Measurements from ENCODE around the gene GAK. TPM values are rescaled to one million over a fixed set of nuclear protein-coding genes. Genes with fewer than 3 reads are reported as not detected.

GAK gene
- polyA plus RNA-seq, 1 donor, result 96.1 TPM

GRCh38 chr4:858041-858481, 74.1 kb downstream of the GAK start:
- no peaks in the 10 kb centered on the region for H3K4me1 ChIP-seq (ENCODE audit: control insufficient read depth, insufficient read depth, low read length)
- peaks cover 59% of the 10 kb centered on the region for H3K36me3 ChIP-seq (ENCODE audit: control insufficient read depth, insufficient read depth, low read length)
- H3K9me3 ChIP-seq (ENCODE audit: control insufficient read depth, low read depth, low read length), result no peaks in the 10 kb centered on the region
- no peaks in the 10 kb centered on the region for H3K27me3 ChIP-seq (ENCODE audit: control insufficient read depth, insufficient read depth, low read length)
- no peak for DNase-seq
- no peak overlapping the region for H3K4me3 ChIP-seq (ENCODE audit: low read length)
- H3K27ac ChIP-seq (ENCODE audit: low read length), result no peak overlapping the region
- WGBS (ENCODE audit: insufficient coverage, low lambda C conversion rate), result no CpG with 5 or more reads among the region's 17 CpGs

GRCh38 chr4:857461-857860, 74.7 kb downstream of the GAK start:
- H3K27ac ChIP-seq (ENCODE audit: low read length), result no peak overlapping the region
- H3K36me3 ChIP-seq (ENCODE audit: control insufficient read depth, insufficient read depth, low read length), result peaks cover 56% of the 10 kb centered on the region
- DNase-seq, result no peak
- 100% methylated on average over 2 of the region's 11 CpGs for WGBS (ENCODE audit: insufficient coverage, low lambda C conversion rate)
- no peaks in the 10 kb centered on the region for H3K27me3 ChIP-seq (ENCODE audit: control insufficient read depth, insufficient read depth, low read length)
- no peaks in the 10 kb centered on the region for H3K9me3 ChIP-seq (ENCODE audit: control insufficient read depth, low read depth, low read length)
- H3K4me3 ChIP-seq (ENCODE audit: low read length), result no peak overlapping the region
- H3K4me1 ChIP-seq (ENCODE audit: control insufficient read depth, insufficient read depth, low read length), result no peaks in the 10 kb centered on the region

GRCh38 chr4:856225-856901, 75.8 kb downstream of the GAK start:
- no peak overlapping the region for H3K4me3 ChIP-seq (ENCODE audit: low read length)
- no peaks in the 10 kb centered on the region for H3K27me3 ChIP-seq (ENCODE audit: control insufficient read depth, insufficient read depth, low read length)
- H3K9me3 ChIP-seq (ENCODE audit: control insufficient read depth, low read depth, low read length), result no peaks in the 10 kb centered on the region
- H3K27ac ChIP-seq (ENCODE audit: low read length), result no peak overlapping the region
- no CpG with 5 or more reads among the region's 3 CpGs for WGBS (ENCODE audit: insufficient coverage, low lambda C conversion rate)
- H3K36me3 ChIP-seq (ENCODE audit: control insufficient read depth, insufficient read depth, low read length), result peaks cover 54% of the 10 kb centered on the region
- no peak for DNase-seq
- H3K4me1 ChIP-seq (ENCODE audit: control insufficient read depth, insufficient read depth, low read length), result no peaks in the 10 kb centered on the region

- no CpG with 5 or more reads among the region's 1 CpG for WGBS (ENCODE audit: insufficient coverage, low lambda C conversion rate)
Observed at GRCh38 chr4:855880-856224, 76.3 kb downstream of the GAK start.

GRCh38 chr4:854356-854755, 77.8 kb downstream of the GAK start:
- DNase-seq, result no peak
- no peaks in the 10 kb centered on the region for H3K27me3 ChIP-seq (ENCODE audit: control insufficient read depth, insufficient read depth, low read length)

More at GRCh38 chr4:855880-856224, 76.3 kb downstream of the GAK start:
- Histone ChIP-seq H3K27ac (ENCODE audit: low read length) (no peak overlapping the region), H3K4me3 (ENCODE audit: low read length) (no peak overlapping the region), H3K36me3 (ENCODE audit: control insufficient read depth, insufficient read depth, low read length) (peaks cover 55% of the 10 kb centered on the region), H3K9me3 (ENCODE audit: control insufficient read depth, low read depth, low read length) (no peaks in the 10 kb centered on the region), H3K27me3 (ENCODE audit: control insufficient read depth, insufficient read depth, low read length) (no peaks in the 10 kb centered on the region), H3K4me1 (ENCODE audit: control insufficient read depth, insufficient read depth, low read length) (no peaks in the 10 kb centered on the region)
- no peak for DNase-seq

GRCh38 chr4:853416-853781, 78.7 kb downstream of the GAK start:
- DNase-seq, result no peak
- H3K36me3 ChIP-seq (ENCODE audit: control insufficient read depth, insufficient read depth, low read length), result peaks cover 56% of the 10 kb centered on the region
- WGBS (ENCODE audit: insufficient coverage, low lambda C conversion rate), result 100% methylated on average over 3 of the region's 33 CpGs

More at GRCh38 chr4:854356-854755, 77.8 kb downstream of the GAK start:
- Histone ChIP-seq H3K4me1 (ENCODE audit: control insufficient read depth, insufficient read depth, low read length) (no peaks in the 10 kb centered on the region), H3K36me3 (ENCODE audit: control insufficient read depth, insufficient read depth, low read length) (peaks cover 61% of the 10 kb centered on the region), H3K27ac (ENCODE audit: low read length) (no peak overlapping the region), H3K4me3 (ENCODE audit: low read length) (no peak overlapping the region), H3K9me3 (ENCODE audit: control insufficient read depth, low read depth, low read length) (no peaks in the 10 kb centered on the region)
- WGBS (ENCODE audit: insufficient coverage, low lambda C conversion rate), result 100% methylated on average over 2 of the region's 11 CpGs

GRCh38 chr4:851701-852430, 80.2 kb downstream of the GAK start:
- no peak for DNase-seq
- H3K9me3 ChIP-seq (ENCODE audit: control insufficient read depth, low read depth, low read length), result no peaks in the 10 kb centered on the region
- no peak overlapping the region for H3K27ac ChIP-seq (ENCODE audit: low read length)
- H3K27me3 ChIP-seq (ENCODE audit: control insufficient read depth, insufficient read depth, low read length), result no peaks in the 10 kb centered on the region
- H3K36me3 ChIP-seq (ENCODE audit: control insufficient read depth, insufficient read depth, low read length), result peaks cover 47% of the 10 kb centered on the region
- WGBS (ENCODE audit: insufficient coverage, low lambda C conversion rate), result no CpG with 5 or more reads among the region's 33 CpGs
- no peaks in the 10 kb centered on the region for H3K4me1 ChIP-seq (ENCODE audit: control insufficient read depth, insufficient read depth, low read length)
- H3K4me3 ChIP-seq (ENCODE audit: low read length), result no peak overlapping the region

More at GRCh38 chr4:853416-853781, 78.7 kb downstream of the GAK start:
- Histone ChIP-seq H3K9me3 (ENCODE audit: control insufficient read depth, low read depth, low read length) (no peaks in the 10 kb centered on the region), H3K4me1 (ENCODE audit: control insufficient read depth, insufficient read depth, low read length) (no peaks in the 10 kb centered on the region), H3K27me3 (ENCODE audit: control insufficient read depth, insufficient read depth, low read length) (no peaks in the 10 kb centered on the region), H3K27ac (ENCODE audit: low read length) (no peak overlapping the region), H3K4me3 (ENCODE audit: low read length) (no peak overlapping the region)

GRCh38 chr4:850323-850945, 81.7 kb downstream of the GAK start:
- no peaks in the 10 kb centered on the region for H3K9me3 ChIP-seq (ENCODE audit: control insufficient read depth, low read depth, low read length)
- H3K27ac ChIP-seq (ENCODE audit: low read length), result no peak overlapping the region
- peaks cover 41% of the 10 kb centered on the region for H3K36me3 ChIP-seq (ENCODE audit: control insufficient read depth, insufficient read depth, low read length)
- H3K27me3 ChIP-seq (ENCODE audit: control insufficient read depth, insufficient read depth, low read length), result no peaks in the 10 kb centered on the region
- no peak for DNase-seq
- H3K4me3 ChIP-seq (ENCODE audit: low read length), result no peak overlapping the region
- WGBS (ENCODE audit: insufficient coverage, low lambda C conversion rate), result no CpG with 5 or more reads among the region's 18 CpGs
- H3K4me1 ChIP-seq (ENCODE audit: control insufficient read depth, insufficient read depth, low read length), result no peaks in the 10 kb centered on the region

- Histone ChIP-seq H3K27me3 (ENCODE audit: control insufficient read depth, insufficient read depth, low read length) (no peaks in the 10 kb centered on the region), H3K4me3 (ENCODE audit: low read length) (no peak overlapping the region), H3K36me3 (ENCODE audit: control insufficient read depth, insufficient read depth, low read length) (peaks cover 39% of the 10 kb centered on the region), H3K4me1 (ENCODE audit: control insufficient read depth, insufficient read depth, low read length) (no peaks in the 10 kb centered on the region), H3K9me3 (ENCODE audit: control insufficient read depth, low read depth, low read length) (no peaks in the 10 kb centered on the region), H3K27ac (ENCODE audit: low read length) (no peak overlapping the region)
- DNase-seq, result no peak
- WGBS (ENCODE audit: insufficient coverage, low lambda C conversion rate), result 100% methylated on average over 1 of the region's 50 CpGs
Observed at GRCh38 chr4:849478-850175, 82.5 kb downstream of the GAK start.

- H3K4me1 ChIP-seq (ENCODE audit: control insufficient read depth, insufficient read depth, low read length), result no peaks in the 10 kb centered on the region
- H3K36me3 ChIP-seq (ENCODE audit: control insufficient read depth, insufficient read depth, low read length), result peaks cover 35% of the 10 kb centered on the region
- no peak overlapping the region for H3K27ac ChIP-seq (ENCODE audit: low read length)
- H3K9me3 ChIP-seq (ENCODE audit: control insufficient read depth, low read depth, low read length), result no peaks in the 10 kb centered on the region
- no peak overlapping the region for H3K4me3 ChIP-seq (ENCODE audit: low read length)
- WGBS (ENCODE audit: insufficient coverage, low lambda C conversion rate), result no CpG with 5 or more reads among the region's 27 CpGs
- H3K27me3 ChIP-seq (ENCODE audit: control insufficient read depth, insufficient read depth, low read length), result no peaks in the 10 kb centered on the region
- no peak for DNase-seq
Observed at GRCh38 chr4:848803-849477, 83.2 kb downstream of the GAK start.
